ENCODE results near the gene CYP39A1.

The CYP39A1 gene

DNA sequence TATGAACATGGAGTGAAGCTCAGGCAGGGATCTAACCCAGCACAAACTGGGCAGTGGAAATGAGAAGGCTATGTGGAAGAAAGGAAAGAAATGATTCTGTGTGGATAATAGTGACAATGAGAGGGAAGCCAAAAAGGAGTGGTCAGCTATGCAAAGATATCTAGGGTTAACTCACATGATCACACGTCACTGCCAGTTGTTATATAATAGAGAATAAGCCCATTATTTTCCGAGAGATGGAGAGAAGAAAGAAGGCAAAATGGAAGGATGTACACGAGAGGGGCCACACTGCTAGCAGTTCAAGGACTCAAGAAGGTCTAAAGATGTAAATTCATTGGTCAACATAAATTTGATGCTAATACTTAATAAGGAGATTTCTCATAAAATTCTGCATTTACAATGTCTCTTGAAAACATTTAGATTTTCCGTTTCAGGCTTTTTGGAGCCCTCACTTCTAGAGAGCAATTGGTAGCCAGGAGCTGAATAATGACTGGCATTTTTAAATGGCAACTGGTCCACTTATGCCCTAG, 142.6 kb downstream of the CYP39A1 start:
- no peak for DNase-seq

DNA sequence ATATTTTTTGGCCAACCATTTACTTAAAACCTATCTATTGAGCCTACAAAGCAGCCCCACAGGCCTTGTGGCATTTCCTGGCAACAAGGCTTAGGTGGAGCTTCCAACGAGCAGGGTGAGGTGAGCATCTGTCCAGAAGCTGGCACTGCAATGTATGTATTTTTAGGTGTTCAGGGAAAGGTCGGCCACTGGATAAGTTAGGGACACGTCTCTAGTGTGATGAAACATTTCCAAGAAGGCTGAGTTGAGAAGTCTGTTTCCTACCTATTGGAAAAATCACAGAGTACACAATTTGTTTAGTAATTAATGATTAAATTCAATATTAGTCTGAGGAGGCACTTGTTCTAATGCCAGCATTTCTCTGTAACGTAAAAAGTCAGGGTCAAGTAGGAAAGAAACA, 143.6 kb downstream of the CYP39A1 start:
- DNase-seq: no peak

DNA sequence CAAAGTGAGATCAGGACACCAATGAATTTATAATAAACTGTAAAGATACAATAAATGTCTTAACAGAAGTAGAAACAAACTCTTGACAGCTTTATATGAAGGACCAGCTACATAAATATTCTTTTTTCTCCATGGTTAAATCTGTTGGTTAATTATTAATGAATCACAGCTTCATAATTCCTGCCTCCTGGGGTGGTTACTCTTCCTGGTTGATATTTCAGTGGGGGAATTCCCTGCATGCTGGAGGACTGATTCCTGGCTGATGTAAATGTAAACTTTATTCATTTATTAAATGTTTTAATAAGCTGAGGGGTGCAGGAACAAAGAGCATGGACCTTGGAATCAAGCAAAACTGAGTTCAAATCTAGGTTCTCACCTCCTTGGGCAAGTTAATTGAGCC, 145.2 kb downstream of the CYP39A1 start:
- no peak for DNase-seq

DNA sequence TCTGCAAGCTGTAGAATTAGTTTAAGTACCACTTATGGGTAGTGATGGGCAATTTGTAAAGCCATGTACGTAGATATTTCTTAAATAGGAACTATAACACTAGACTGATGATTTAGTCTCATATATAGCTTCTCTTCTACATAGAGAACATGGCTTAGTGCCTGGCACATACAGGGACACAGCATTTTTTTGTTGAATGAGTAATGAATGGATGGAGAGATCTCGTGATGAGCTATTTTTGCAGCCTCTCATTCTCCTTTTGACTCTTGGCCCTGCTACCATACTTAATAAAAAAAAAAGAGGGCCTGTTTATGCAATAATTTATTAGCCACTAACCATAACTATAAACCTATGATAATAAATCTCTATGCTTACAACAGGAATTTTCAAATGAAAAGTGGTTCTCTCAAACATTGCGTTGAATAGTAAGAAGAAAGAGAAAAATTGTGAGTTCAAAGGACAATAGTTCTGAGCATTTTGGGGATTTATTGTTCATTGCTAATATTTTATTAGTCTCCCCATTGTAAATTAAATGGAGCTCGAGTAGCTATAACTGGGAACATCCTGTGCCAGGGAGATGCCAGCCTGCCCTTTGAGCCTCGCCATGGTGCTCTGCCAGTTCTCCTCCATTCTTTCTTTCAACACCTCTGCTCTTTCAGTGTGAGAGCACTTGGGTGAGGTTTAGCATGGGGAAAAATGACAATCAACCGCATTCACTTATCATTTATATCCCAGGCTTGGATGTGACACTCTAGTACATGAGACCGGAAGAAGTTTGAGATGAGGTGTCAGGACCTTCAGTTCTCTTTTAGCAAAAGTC, 146.7 kb downstream of the CYP39A1 start:
- DNase-seq: no peak

DNA sequence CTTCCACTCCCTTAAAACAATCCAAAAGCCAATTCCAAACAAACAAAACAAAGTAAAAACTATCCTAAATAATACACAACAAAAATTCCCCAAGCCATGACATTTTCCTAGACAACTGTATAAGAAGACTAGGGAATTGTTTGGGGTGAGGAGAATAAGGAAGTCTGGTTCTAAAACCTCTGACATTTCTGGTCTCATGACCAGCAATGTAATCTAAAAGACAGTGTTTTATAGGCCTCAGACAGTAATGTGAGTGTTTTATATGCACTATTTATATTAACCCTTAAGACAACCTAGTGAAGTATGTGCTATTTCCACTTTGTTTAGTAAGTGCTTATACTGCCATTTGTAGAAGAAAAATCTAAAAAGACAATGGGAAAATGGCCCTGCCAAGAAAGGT, 148.4 kb downstream of the CYP39A1 start:
- no peak for DNase-seq

DNA sequence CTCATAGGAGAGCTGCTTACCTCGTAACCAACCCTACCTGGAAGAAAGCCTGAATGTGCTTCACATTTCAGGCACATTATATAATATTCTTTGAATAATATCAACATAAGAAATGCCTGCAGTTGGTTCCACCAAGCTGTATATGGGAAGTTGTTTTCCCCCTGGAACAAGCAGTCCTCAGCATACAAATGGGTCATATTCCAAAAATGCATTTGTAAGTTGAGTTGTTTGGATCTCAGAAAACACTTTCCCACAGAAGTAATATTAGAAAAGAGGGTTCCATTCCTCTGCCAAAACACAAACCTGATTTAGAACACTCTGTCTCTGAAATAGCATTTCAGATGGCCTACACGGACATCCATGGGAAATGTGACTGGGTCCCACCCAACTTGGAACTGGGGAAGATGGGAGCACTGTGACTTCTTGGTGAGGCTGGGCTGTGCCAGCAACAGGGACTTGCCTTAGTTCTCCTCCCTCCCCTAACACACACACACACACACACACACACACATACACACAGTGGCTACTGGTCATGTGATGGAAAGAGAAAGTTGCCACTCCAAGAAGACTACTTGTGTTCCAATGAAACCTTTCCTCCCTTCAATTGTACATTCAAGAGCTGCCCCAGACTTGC, 150.0 kb downstream of the CYP39A1 start:
- no peak for DNase-seq

DNA sequence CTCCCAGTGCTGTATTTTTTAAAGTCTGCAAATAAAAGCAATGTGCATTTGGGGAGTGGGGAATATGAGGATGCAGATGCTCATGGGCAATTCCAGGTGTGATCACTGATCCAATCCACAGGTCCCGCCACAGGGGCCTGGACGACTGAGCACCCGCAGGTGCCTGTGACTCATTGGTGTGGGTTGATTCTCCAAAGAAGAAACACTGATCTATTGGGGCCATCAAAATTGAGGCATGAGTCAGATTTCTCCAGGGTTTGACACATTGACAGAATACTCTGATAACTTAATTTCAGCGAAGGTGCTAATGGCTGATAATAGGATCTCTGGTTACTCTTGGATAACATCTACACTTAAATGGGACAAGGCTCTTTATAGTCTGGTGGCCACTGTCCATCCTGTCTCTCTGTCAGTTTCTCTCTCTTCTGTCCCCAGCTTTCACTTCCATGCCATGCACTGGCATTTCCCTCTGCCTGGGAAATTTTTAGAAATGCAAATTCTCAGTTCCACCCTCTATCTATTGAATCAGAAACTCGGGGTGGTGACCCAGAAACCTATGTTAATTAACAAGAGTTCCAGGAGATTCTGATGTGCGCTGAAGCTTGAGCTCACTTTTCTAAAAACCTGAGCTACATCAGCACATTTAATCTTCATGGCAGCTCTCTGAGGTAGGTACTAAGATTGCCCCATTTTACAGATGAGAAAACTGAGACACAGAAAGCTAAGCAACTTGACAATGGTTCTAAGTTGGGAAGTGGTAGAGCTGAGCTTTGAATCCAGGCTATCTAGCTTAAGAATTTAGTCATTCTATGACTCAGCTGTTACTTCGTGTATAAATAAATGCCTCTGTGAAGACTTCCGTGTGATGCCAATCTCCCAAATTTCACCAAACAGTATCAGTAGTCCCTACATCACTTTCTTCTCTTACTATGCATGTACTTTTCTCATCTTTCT, 151.2 kb downstream of the CYP39A1 start:
- no peak for DNase-seq

DNA sequence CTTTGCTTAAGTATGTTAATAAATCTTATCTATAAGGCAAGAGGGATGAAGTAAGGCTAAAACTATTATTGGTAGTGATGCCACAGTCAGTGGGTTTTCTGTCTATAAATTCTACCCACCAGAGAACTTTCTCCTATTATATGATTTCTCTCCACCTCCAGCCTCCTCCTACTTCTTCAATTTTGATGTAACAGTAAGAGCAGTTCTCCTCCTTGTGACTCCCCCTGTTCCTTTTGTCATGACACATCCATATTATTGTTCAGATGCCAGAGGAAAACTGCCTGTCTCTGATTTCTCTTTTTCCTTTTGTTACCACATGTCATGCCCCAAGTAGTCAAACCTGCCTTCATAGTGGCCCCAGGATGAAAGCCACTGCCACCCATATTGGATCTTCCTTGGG, 152.2 kb downstream of the CYP39A1 start:
- no peak for DNase-seq

Data from fibroblast of skin of right biceps (primary cell).